IMR-90 (cell line): Measurements from ENCODE around the gene RAD51. TPM values are rescaled to one million over a fixed set of nuclear protein-coding genes. Genes with fewer than 3 reads are reported as not detected.
A peak's percentile ranks its signal among the peaks of the same experiment; 100 is the strongest.

ENCODE experiments used
- ATAC-seq: fragments of 200-7000 bp; cut with Tn5 transposase; 2 replicates; pipeline ENCODE4 v1.9.1; 2020; ENCODE audit warnings: low read depth, mild to moderate bottlenecking, moderate library complexity
- BruUV-seq: library from RNA; stranded (reverse); fragments of 400-500 nt; replicated peaks from 2 replicates; lab custom pipeline; 2021; lab: Mats Ljungman, UMichigan
- CTCF ChIA-PET: fragments of 300-600 bp; formaldehyde crosslinking; extraction: SDS; loops from one replicate; lab custom pipeline; 2021; ENCODE audit warnings: antibody characterized with exemption; lab: Yijun Ruan, JAX
- POLR2A ChIA-PET: fragments of 300-600 bp; sonication (Branson Sonifier 250); formaldehyde crosslinking; loops from one replicate; lab custom pipeline; 2022; ENCODE audit warnings: antibody characterized with exemption; ENCODE audit not compliant: unreplicated experiment; lab: Charles Lee
- DNase-seq: peaks from one replicate; pipeline ENCODE4 v3.0.0; 2013
- H2AFZ ChIP-seq: replicated peaks from 2 replicates; pipeline ENCODE3; 2013; ENCODE audit warnings: low read length, mild to moderate bottlenecking; ENCODE audit not compliant: poor library complexity
- H2AK5ac ChIP-seq: 2 replicates; pipeline ENCODE4 v1.6.1; 2013; ENCODE audit warnings: low read depth, low read length, inconsistent platforms
- H2AK9ac ChIP-seq: replicated peaks from 2 replicates; pipeline ENCODE3; 2013; ENCODE audit warnings: mild to moderate bottlenecking, low read depth, low read length, moderate library complexity; ENCODE audit not compliant: poor library complexity
- H2BK120ac ChIP-seq: 2 replicates; pipeline ENCODE4 v1.6.1; 2013; ENCODE audit warnings: low read depth, low read length, inconsistent platforms
- H2BK15ac ChIP-seq: 3 replicates; pipeline ENCODE4 v1.6.1; 2013; ENCODE audit warnings: low read depth, low read length, inconsistent platforms
- H2BK20ac ChIP-seq: 2 replicates; pipeline ENCODE4 v1.6.1; 2013; ENCODE audit warnings: low read depth, mild to moderate bottlenecking, inconsistent platforms, low read length, moderate library complexity
- H2BK5ac ChIP-seq: 2 replicates; pipeline ENCODE4 v1.6.1; 2013; ENCODE audit warnings: mild to moderate bottlenecking, low read depth, low read length, inconsistent platforms; ENCODE audit not compliant: poor library complexity, severe bottlenecking
- H3K14ac ChIP-seq: replicated peaks from 2 replicates; pipeline ENCODE4 v1.6.1; 2013; ENCODE audit warnings: low read depth, low read length, inconsistent platforms
- H3K18ac ChIP-seq: 2 replicates; pipeline ENCODE4 v1.6.1; 2013; ENCODE audit warnings: low read depth, low read length, control low read depth
- H3K23ac ChIP-seq: 2 replicates; pipeline ENCODE4 v1.6.1; 2013; ENCODE audit warnings: low read depth, low read length, inconsistent platforms
- H3K27ac ChIP-seq: 2 replicates; pipeline ENCODE4 v1.5.1; 2013; ENCODE audit warnings: mild to moderate bottlenecking, control low read depth, low read length; ENCODE audit not compliant: insufficient read depth
- H3K27me3 ChIP-seq: 2 replicates; pipeline ENCODE4 v1.6.1; 2013; ENCODE audit warnings: low read length; ENCODE audit not compliant: control insufficient read depth, insufficient read depth
- H3K36me3 ChIP-seq: 2 replicates; pipeline ENCODE4 v1.6.1; 2013; ENCODE audit warnings: low read length, mixed read lengths; ENCODE audit not compliant: control insufficient read depth, insufficient read depth
- H3K4ac ChIP-seq: 2 replicates; pipeline ENCODE4 v1.6.1; 2013; ENCODE audit warnings: low read depth, low read length, inconsistent platforms
- H3K4me1 ChIP-seq: 2 replicates; pipeline ENCODE4 v1.6.1; 2013; ENCODE audit warnings: low read length, mixed read lengths; ENCODE audit not compliant: control insufficient read depth, insufficient read depth
- H3K4me2 ChIP-seq: 2 replicates; pipeline ENCODE4 v1.6.1; 2013; ENCODE audit warnings: low read depth, mild to moderate bottlenecking, control low read depth, low read length, moderate library complexity
- H3K4me3 ChIP-seq: 2 replicates; pipeline ENCODE4 v1.5.1; 2013; ENCODE audit warnings: low read depth, mild to moderate bottlenecking, control low read depth, low read length, moderate library complexity; ENCODE audit not compliant: insufficient read depth
- H3K56ac ChIP-seq: 2 replicates; pipeline ENCODE4 v1.6.1; 2013; ENCODE audit warnings: low read length, inconsistent platforms; ENCODE audit not compliant: insufficient read depth; ENCODE audit errors: extremely low read depth
- H3K79me1 ChIP-seq, 2 experiments: 2 replicates each; pipeline ENCODE4 v1.6.1; 2013; ENCODE audit warnings: low read length in 2 of 2, inconsistent platforms in 1 of 2, low read depth in 1 of 2
- H3K9ac ChIP-seq: 2 replicates; pipeline ENCODE4 v1.6.1; 2013; ENCODE audit warnings: low read depth, low read length, control low read depth
- H3K9me1 ChIP-seq: 2 replicates; pipeline ENCODE4 v1.6.1; 2013; ENCODE audit warnings: low read length, inconsistent platforms; ENCODE audit not compliant: insufficient read depth
- H3K9me3 ChIP-seq: 2 replicates; pipeline ENCODE4 v1.6.1; 2013; ENCODE audit warnings: low read length; ENCODE audit not compliant: control insufficient read depth, insufficient read depth
- H4K20me1 ChIP-seq: 2 replicates; pipeline ENCODE4 v1.6.1; 2013; ENCODE audit warnings: low read length, inconsistent platforms; ENCODE audit not compliant: insufficient read depth
- H4K5ac ChIP-seq: 2 replicates; pipeline ENCODE4 v1.6.1; 2013; ENCODE audit warnings: mild to moderate bottlenecking, low read depth, low read length, control low read depth
- H4K8ac ChIP-seq, 2 experiments: 2 replicates each; pipeline ENCODE4 v1.6.1; 2013; ENCODE audit warnings: low read depth in 2 of 2, low read length in 2 of 2, control low read depth in 1 of 2, inconsistent platforms in 1 of 2
- H4K91ac ChIP-seq: 2 replicates; pipeline ENCODE4 v1.6.1; 2013; ENCODE audit warnings: low read depth, low read length, inconsistent platforms; ENCODE audit not compliant: insufficient read depth
- BHLHE40 ChIP-seq: fragments of 150-350 bp; IDR thresholded peaks from 2 replicates; pipeline ENCODE4 v1.6.1; 2016; ENCODE audit warnings: mild to moderate bottlenecking, low read depth, low read length
- CEBPB ChIP-seq: IDR thresholded peaks from 2 replicates; pipeline ENCODE4 v1.6.1; 2012; ENCODE audit warnings: low read depth, low read length, improper control_type of control experiment
- CHD1 ChIP-seq: IDR thresholded peaks from 2 replicates; pipeline ENCODE4 v1.6.1; 2012; ENCODE audit warnings: low read depth, low read length, improper control_type of control experiment
- FOS ChIP-seq: fragments of 150-350 bp; IDR thresholded peaks from 2 replicates; pipeline ENCODE4 v1.6.1; 2016; ENCODE audit warnings: low read depth, low read length
- MAFK ChIP-seq: IDR thresholded peaks from 2 replicates; pipeline ENCODE4 v1.6.1; 2012; ENCODE audit warnings: low read depth, low read length, improper control_type of control experiment
- MAZ ChIP-seq: IDR thresholded peaks from 2 replicates; pipeline ENCODE4 v1.6.1; 2012; ENCODE audit warnings: low read depth, mild to moderate bottlenecking, low read length, improper control_type of control experiment, moderate library complexity, borderline replicate concordance
- MXI1 ChIP-seq: IDR thresholded peaks from 2 replicates; pipeline ENCODE4 v1.6.1; 2012; ENCODE audit warnings: low read depth, mild to moderate bottlenecking, low read length, moderate library complexity, borderline replicate concordance
- NFE2L2 ChIP-seq: fragments of 150-350 bp; IDR thresholded peaks from 2 replicates; pipeline ENCODE4 v1.6.1; 2016; ENCODE audit warnings: low read depth, mild to moderate bottlenecking, low read length
- POLR2A ChIP-seq: IDR thresholded peaks from 2 replicates; pipeline ENCODE4 v1.6.1; 2012; ENCODE audit warnings: mild to moderate bottlenecking, low read depth, low read length
- RCOR1 ChIP-seq: IDR thresholded peaks from 2 replicates; pipeline ENCODE4 v1.6.1; 2012; ENCODE audit warnings: mild to moderate bottlenecking, low read length, improper control_type of control experiment; ENCODE audit not compliant: insufficient replicate concordance
- RFX5 ChIP-seq: IDR thresholded peaks from 2 replicates; pipeline ENCODE4 v1.8.0; 2012; ENCODE audit warnings: low read depth, mild to moderate bottlenecking, low read length, moderate library complexity
- WGBS, 2 experiments: methylation state at CpG; one replicate each; pipeline versions ENCODE4 v1.1.5 to v1.1.7; 2013; ENCODE audit warnings: missing lambda C conversion rate in 2 of 2; ENCODE audit not compliant: insufficient read length in 1 of 2; ENCODE audit errors: extremely low coverage in 2 of 2; 5-methylcytosine and 5-hydroxymethylcytosine counted together
- dilution Hi-C: fragments of 300-500 bp; cut with HindIII; formaldehyde crosslinking; loops from one replicate; pipeline ENCODE4 v1.14.3; 2018; ENCODE audit warnings: low sequenced_read_pairs; ENCODE audit not compliant: unreplicated experiment
- in situ Hi-C: fragments of 300-500 bp; cut with MboI; formaldehyde crosslinking; loops from 3 replicates; pipeline ENCODE4 v1.14.3; 2019; ENCODE audit warnings: low sequenced_read_pairs, inconsistent platforms, mixed read lengths
- intact Hi-C: fragments of 100-400 bp; cut with micrococcal nuclease; formaldehyde crosslinking; loops from 2 replicates; pipeline ENCODE4 v1.10.0; 2022
- polyA plus RNA-seq, 3 experiments: library from polyadenylated mRNA; depleted of rRNA; stranded (reverse); fragments of >200 nt; gene quantifications; 2 replicates each; pipeline ENCODE4 v1.2.3, GENCODE V29; 2012; ENCODE audit warnings: low replicate concordance in 1 of 3
- total RNA-seq: library from RNA; depleted of rRNA; stranded (reverse); fragments of >200 nt; gene quantifications from 2 replicates; pipeline ENCODE4 v1.2.3, GENCODE V29; 2012
- TF ChIP-seq, protein P1 (sequence below): fragments of 150-350 bp; IDR thresholded peaks from 2 replicates; pipeline ENCODE4 v1.6.1; 2017; ENCODE audit warnings: mild to moderate bottlenecking, antibody characterized with exemption, low read length, low read depth
- TF ChIP-seq, protein P2 (sequence below): conservative IDR thresholded peaks from 2 replicates; pipeline ENCODE4 v1.5.1; 2012; ENCODE audit warnings: mild to moderate bottlenecking, low read depth, low read length, improper control_type of control experiment

RAD51 gene
- total and polyA plus RNA-seq, 2 of the 4 experiments (the other 2 are of a cell fraction) = 6.8 to 8.4 TPM

DNA sequence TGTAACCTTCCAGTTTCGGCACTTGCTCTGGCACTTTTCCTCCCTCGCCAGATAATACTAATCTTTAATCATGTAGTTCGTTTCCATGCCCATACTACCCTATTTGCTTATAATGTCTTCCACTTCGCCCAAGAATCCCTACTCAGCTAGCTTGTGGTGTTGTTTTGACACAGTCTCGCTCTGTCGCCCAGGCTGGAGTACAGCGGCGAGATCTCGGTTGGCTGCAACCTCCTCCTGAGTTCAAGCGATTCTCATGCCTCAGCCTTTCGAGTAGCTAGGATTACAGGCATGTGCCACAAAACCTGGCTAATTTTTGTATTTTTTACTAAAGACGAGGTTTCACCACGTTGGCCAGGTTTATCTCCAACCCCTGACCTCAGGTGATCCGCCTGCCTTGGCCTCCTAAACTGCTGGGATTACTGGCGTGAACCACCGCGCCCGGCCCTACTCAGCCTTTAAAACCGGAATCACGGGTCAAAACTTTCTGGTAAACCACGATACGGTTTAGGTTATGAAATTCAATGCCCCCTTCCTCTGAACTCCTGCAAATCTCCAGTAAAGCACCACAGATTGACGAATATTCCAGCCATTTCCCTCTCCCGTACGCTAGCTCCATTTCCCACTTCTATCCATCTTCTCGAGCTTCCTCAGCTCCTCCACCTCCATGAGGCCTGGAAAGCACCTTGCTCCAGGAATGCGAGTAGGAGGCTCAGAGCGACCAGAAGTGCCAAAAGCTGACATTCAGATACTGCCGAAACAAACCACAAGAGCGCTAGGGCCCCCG lies 878 bp upstream of the RAD51 start:
- H3K79me1 ChIP-seq = peaks cover 20 to 36% of the 10 kb centered on the region in 2 experiments
- no peaks in the 10 kb centered on the region for H3K9me1 ChIP-seq
- no peak for DNase-seq
- peak overlapping the region; percentile 96 for H3K9ac ChIP-seq
- WGBS, 2 experiments = 32% methylated on average over 28 of the region's 31 CpGs; no CpG with 5 or more reads in 1 of the 2 experiments
- no peaks in the 10 kb centered on the region for H3K9me3 ChIP-seq
- H3K36me3 ChIP-seq = peaks cover 4% of the 10 kb centered on the region; the same call in 1 of the 2 replicates
- peak overlapping the region; percentile 69 for H4K91ac ChIP-seq
- H2BK120ac ChIP-seq = peak overlapping the region; percentile 45; the same call in 1 of the 2 replicates
- H2BK15ac ChIP-seq = no peak overlapping the region; the same call in 2 of the 3 replicates
- dilution Hi-C loops = no loop called here
- H2AK9ac ChIP-seq = peak overlapping the region; percentile 84
- peak overlapping the region; percentile 91 for H2AFZ ChIP-seq
- ATAC-seq = no peak
- no peaks in the 10 kb centered on the region for H3K27me3 ChIP-seq
- H3K14ac ChIP-seq = peak overlapping the region; percentile 95
- peaks cover 3% of the 10 kb centered on the region; the same call in 1 of the 2 replicates for H4K20me1 ChIP-seq
- BruUV-seq = TSS peak; percentile 63
- peak overlapping the region; percentile 93 for H3K27ac ChIP-seq
- peak overlapping the region; percentile 80 for H3K4me3 ChIP-seq
- peak overlapping the region; percentile 62 for H3K18ac ChIP-seq
- peak overlapping the region; percentile 75 for H3K56ac ChIP-seq
- intact Hi-C loops = loop anchor here (2.0 kb wide), 1 partner anchor 99 kb away; the partner anchor contains the start of gene KNL1
- H3K4me2 ChIP-seq = peak overlapping the region; percentile 88
- H2AK5ac ChIP-seq = peak overlapping the region; percentile 67
- peak overlapping the region; percentile 94 for H3K4ac ChIP-seq
- H3K23ac ChIP-seq = peak overlapping the region; percentile 94
- H3K4me1 ChIP-seq = peaks cover 4% of the 10 kb centered on the region; the same call in 1 of the 2 replicates
- CTCF ChIA-PET = interaction anchor here (0.8 to 1.1 kb wide), 2 partner anchors 13 to 104 kb away, joined by 3 to 4 read pairs; no protein-coding TSS in a partner anchor
- peak overlapping the region; percentile 73 for H4K5ac ChIP-seq
- H4K8ac ChIP-seq = peak overlapping the region; percentile 60 to 89; a peak in 3 of 4 replicates
- peak overlapping the region; percentile 84 for H2BK5ac ChIP-seq
- H2BK20ac ChIP-seq = no peak overlapping the region
- in situ Hi-C loops = no loop called here
- POLR2A ChIA-PET = interaction anchor here (0.5 to 0.6 kb wide), 2 partner anchors 62 to 68 kb away, joined by 5 to 12 read pairs; no protein-coding TSS in a partner anchor
- TF ChIP-seq CEBPB = no peak
- TF ChIP-seq MXI1 = no peak
- no peak for TF ChIP-seq POLR2A
- no peak for TF ChIP-seq MAFK
- no peak for TF ChIP-seq CHD1
- no peak for TF ChIP-seq RCOR1
- no peak for TF ChIP-seq MAZ
- TF ChIP-seq, protein P1, sequence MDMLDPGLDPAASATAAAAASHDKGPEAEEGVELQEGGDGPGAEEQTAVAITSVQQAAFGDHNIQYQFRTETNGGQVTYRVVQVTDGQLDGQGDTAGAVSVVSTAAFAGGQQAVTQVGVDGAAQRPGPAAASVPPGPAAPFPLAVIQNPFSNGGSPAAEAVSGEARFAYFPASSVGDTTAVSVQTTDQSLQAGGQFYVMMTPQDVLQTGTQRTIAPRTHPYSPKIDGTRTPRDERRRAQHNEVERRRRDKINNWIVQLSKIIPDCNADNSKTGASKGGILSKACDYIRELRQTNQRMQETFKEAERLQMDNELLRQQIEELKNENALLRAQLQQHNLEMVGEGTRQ = no peak
- TF ChIP-seq, protein P2, sequence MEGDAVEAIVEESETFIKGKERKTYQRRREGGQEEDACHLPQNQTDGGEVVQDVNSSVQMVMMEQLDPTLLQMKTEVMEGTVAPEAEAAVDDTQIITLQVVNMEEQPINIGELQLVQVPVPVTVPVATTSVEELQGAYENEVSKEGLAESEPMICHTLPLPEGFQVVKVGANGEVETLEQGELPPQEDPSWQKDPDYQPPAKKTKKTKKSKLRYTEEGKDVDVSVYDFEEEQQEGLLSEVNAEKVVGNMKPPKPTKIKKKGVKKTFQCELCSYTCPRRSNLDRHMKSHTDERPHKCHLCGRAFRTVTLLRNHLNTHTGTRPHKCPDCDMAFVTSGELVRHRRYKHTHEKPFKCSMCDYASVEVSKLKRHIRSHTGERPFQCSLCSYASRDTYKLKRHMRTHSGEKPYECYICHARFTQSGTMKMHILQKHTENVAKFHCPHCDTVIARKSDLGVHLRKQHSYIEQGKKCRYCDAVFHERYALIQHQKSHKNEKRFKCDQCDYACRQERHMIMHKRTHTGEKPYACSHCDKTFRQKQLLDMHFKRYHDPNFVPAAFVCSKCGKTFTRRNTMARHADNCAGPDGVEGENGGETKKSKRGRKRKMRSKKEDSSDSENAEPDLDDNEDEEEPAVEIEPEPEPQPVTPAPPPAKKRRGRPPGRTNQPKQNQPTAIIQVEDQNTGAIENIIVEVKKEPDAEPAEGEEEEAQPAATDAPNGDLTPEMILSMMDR = no peak
- TF ChIP-seq NFE2L2 = no peak
- no peak for TF ChIP-seq BHLHE40
- TF ChIP-seq FOS = no peak
- TF ChIP-seq RFX5 = no peak
